ENCODE measurements around the gene UBE3B.

UBE3B gene

DNA sequence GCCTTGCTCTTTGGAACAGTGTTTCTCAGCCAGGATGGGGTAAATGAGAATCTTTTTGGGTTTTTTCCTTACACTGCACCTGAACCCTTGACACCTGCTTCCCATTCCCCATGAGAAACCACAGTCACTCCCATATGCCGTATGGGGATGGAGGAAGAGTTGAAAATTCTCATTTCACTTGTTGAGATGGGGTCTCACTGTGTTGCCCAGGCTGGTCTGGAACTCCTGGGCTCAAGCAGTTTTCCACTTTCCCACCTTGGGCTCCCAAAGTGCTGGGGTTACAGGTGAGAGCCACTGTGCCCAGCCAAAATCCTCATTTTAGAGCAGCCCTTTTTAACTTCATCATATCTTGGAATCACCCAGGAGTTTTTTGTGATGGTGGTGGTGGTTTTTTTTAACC, 99.9 kb downstream of the UBE3B start:
- FAIRE-seq (no peak), DNase-seq (ENCODE audit: insufficient read length) (no peak)
- TF ChIP-seq TAF1 (IDR thresholded peaks at IDR 0.05; ENCODE audit: borderline replicate concordance, low read depth, low read length) (no peak), POLR2AphosphoS5 (IDR thresholded peaks at IDR 0.05; ENCODE audit: low read depth, low read length) (no peak)

DNA sequence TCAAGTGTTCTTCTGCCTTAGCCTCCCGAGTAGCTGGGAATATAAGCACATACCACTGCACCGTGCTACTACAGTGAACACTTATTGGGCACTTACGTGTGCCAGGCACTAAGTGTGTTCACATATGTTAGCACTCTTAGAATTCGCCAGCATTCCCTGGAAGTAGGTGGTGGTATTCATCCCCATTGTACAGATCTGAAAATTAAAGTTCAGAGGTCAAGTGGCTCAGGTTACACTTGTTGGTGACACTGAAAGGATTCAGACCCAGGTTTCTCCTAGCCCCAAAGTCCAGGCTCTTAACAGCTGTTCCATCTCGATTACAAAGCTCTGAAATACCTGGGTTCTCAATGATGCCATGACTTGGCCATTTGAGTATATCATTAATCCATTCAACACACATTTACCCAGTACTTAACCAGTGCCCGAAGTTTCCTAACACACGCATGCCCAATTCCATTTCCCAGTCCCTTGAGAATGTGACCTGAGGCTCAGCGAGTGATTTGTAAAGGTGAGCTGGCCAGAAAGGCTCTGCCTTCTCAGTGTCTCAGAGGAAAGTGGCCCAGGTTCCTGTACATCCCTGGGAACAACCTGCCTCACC, 101.0 kb downstream of the UBE3B start:
- no peak for FAIRE-seq
- no peak for DNase-seq (ENCODE audit: insufficient read length)
- TF ChIP-seq TAF1 (IDR thresholded peaks at IDR 0.05; ENCODE audit: borderline replicate concordance, low read depth, low read length) (no peak), POLR2A (IDR thresholded peaks at IDR 0.05; ENCODE audit: low read depth, low read length) (no peak), POLR2AphosphoS5 (IDR thresholded peaks at IDR 0.05; ENCODE audit: low read depth, low read length) (no peak)

DNA sequence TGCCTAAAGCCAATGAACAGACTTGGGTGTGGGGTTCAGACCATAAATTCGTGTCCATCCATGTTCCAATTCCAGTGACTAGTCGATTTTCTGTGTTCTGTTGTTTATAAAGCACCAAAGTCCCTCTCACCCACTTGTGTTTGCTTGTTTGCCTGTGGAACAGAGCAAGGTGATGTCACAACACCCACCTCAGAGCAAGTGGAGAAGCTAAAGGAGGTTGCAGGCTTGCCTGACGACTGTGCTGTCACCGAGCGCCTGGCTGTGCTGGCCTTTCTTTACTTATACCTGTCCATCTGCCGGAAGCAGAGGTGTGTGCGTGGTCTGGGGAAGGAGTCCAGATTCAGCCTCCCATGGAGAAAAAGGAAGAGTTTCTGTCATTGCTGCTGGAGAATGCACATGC, 102.2 kb downstream of the UBE3B start:
- no peak for FAIRE-seq
- TF ChIP-seq POLR2A (IDR thresholded peaks at IDR 0.05; ENCODE audit: low read depth, low read length) (no peak), TAF1 (IDR thresholded peaks at IDR 0.05; ENCODE audit: borderline replicate concordance, low read depth, low read length) (no peak), POLR2AphosphoS5 (IDR thresholded peaks at IDR 0.05; ENCODE audit: low read depth, low read length) (no peak)
- DNase-seq (ENCODE audit: insufficient read length): no peak

DNA sequence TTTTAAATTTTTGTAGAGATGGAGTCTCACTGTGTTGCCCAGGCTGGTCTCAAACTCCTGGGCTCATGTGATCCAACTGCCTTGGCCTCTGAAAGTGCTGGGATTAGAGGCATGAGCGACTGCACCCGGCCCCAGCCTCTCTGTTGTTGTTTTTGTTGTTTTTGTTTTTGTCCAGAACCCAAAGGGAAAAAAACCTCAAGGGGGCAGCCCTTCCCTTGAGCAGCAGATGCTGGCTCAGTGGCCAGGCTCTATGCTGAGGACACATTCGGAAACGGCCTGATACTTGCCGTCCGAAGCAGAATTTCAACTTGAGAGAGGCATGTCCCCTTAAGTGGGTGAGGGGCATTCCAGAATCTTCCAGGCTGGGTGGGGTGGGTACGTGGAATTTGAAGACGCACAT, 102.8 kb downstream of the UBE3B start:
- FAIRE-seq (no peak), DNase-seq (ENCODE audit: insufficient read length) (no peak)
- no peak for TF ChIP-seq POLR2A (IDR thresholded peaks at IDR 0.05; ENCODE audit: low read depth, low read length)
- no peak for TF ChIP-seq TAF1 (IDR thresholded peaks at IDR 0.05; ENCODE audit: borderline replicate concordance, low read depth, low read length)
- TF ChIP-seq POLR2AphosphoS5 (IDR thresholded peaks at IDR 0.05; ENCODE audit: low read depth, low read length): no peak

DNA sequence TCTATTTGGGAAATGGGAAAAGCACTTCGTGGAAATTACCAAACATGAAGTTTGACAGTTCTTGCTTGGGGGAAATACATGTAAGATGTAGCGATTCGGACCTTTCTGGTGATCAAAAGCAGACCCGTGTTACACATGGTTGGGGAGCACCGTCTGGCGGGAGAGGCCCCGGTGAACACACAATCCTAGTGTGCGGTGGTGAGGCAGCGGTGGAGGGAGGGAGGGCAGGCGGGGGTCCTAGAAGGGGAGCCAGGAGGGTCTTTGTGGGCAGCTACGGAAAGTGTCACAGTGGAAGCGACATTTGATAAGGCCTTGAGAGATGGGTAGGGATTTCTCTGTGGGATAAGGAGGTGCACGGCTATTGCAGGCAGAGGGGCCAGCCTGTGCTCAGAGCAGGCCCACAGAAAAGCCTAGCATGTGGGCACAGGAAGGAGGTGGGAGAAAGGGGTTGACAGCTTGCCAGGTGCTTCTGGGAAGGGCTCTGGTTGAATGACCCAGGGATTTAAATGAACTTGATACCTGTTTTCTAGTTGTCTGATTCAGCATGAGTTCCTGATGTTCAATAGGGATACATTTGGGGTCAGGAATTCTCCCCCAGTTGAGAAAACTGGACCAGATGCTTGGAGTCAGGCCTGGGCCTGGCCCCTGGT, 103.4 kb downstream of the UBE3B start:
- TF ChIP-seq TAF1 (IDR thresholded peaks at IDR 0.05; ENCODE audit: borderline replicate concordance, low read depth, low read length) (no peak), POLR2A (IDR thresholded peaks at IDR 0.05; ENCODE audit: low read depth, low read length) (no peak), POLR2AphosphoS5 (IDR thresholded peaks at IDR 0.05; ENCODE audit: low read depth, low read length) (no peak)
- DNase-seq (ENCODE audit: insufficient read length) (no peak), FAIRE-seq (no peak)

DNA sequence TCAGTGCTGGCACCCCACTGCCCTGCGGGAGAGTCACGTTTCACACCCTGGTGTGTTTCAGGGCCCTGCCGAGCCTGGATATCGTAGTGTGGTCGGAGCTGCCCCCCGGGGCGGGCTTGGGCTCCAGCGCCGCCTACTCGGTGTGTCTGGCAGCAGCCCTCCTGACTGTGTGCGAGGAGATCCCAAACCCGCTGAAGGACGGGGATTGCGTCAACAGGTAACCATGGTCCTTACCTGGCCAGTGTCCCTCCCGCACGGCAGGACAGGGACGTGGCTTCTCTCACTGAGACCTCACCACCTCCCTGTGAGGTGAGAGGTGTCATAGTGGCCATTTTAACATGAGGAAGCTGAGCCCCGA, 103.9 kb downstream of the UBE3B start:
- FAIRE-seq (no peak), DNase-seq (ENCODE audit: insufficient read length) (no peak)
- TF ChIP-seq POLR2AphosphoS5 (IDR thresholded peaks at IDR 0.05; ENCODE audit: low read depth, low read length) (no peak), TAF1 (IDR thresholded peaks at IDR 0.05; ENCODE audit: borderline replicate concordance, low read depth, low read length) (no peak), POLR2A (IDR thresholded peaks at IDR 0.05; ENCODE audit: low read depth, low read length) (no peak)

DNA sequence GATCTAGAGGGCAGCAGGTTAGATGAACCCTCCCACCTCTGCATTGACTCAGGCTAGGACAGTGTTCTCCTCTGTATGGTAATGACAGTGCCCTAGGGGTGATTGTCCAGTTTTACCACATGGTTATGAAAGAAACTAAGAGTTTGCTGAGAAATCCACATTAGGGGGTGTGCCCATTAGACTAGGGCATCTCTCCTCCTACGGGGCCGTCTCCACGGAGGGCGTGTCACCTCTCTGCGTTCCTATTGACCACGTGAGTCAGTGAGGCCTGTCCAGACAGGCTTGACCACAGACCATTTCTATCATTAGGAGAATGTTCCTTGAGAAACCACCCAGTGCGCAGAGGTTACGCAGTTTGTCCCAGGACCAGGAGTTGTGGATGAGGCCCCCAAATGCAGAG, 104.4 kb downstream of the UBE3B start:
- DNase-seq (ENCODE audit: insufficient read length) (no peak), FAIRE-seq (no peak)
- no peak for TF ChIP-seq TAF1 (IDR thresholded peaks at IDR 0.05; ENCODE audit: borderline replicate concordance, low read depth, low read length)

DNA sequence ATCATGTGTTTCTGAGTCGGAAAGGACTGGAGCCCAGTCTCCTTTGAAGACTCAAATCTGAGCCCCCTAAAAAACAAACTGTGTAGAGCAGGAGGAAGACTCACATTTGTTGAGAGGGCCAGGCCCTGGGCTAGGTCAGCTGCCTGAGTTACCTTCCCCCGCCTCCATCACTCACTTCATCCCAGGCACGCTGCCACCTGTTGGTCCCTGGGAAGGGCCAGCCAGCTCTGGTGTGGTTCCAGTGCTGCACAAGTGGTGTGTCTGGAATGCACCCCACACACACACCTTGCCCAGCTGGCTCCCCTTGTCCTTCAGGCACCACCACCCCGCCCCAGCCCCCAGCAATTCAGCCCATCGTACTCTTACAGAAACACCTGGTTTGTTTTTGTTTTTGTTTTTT, 105.2 kb downstream of the UBE3B start:
- TF ChIP-seq POLR2AphosphoS5 (IDR thresholded peaks at IDR 0.05; ENCODE audit: low read depth, low read length) (no peak), TAF1 (IDR thresholded peaks at IDR 0.05; ENCODE audit: borderline replicate concordance, low read depth, low read length) (no peak), POLR2A (IDR thresholded peaks at IDR 0.05; ENCODE audit: low read depth, low read length) (no peak)
- DNase-seq (ENCODE audit: insufficient read length) (no peak), FAIRE-seq (no peak)

DNA sequence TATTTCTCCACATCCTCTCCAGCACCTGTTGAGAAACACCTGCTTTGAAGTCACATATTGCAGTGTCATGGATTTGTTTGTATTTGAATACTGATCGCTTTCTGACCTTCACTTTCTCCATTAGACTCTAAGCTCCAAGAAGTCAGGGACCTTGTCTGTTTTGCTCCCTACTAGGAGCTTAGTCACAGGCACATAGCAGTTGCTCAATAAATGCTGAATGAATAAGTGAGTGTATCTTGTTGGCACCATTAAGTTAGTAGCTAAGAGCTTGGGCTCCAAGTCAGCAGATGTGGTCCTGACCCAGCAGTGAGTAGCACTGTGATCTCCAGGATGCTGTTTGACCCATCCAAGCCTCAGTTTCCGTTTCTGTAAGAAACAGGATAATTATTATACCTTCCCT, 106.3 kb downstream of the UBE3B start:
- TF ChIP-seq TAF1 (IDR thresholded peaks at IDR 0.05; ENCODE audit: borderline replicate concordance, low read depth, low read length): no peak
- TF ChIP-seq POLR2A (IDR thresholded peaks at IDR 0.05; ENCODE audit: low read depth, low read length): no peak
- TF ChIP-seq POLR2AphosphoS5 (IDR thresholded peaks at IDR 0.05; ENCODE audit: low read depth, low read length): no peak
- FAIRE-seq: no peak
- DNase-seq (ENCODE audit: insufficient read length): no peak
